ENCODE results near the gene PDE4D. TPM values are rescaled to one million over a fixed set of nuclear protein-coding genes. Genes with fewer than 3 reads are reported as not detected.
"Not testable (repeated sequence)": the region's sequence is repeated elsewhere in the genome, so short reads cannot be mapped to it uniquely, and the experiment has no call there.

PDE4D gene
- total RNA-seq, 1 donor from 2014 or later, result 41.0 TPM

- no peak for DNase-seq
Measured at GRCh38 chr5:58985311-58985710, 908.2 kb downstream of the PDE4D start.

- no peak for DNase-seq
Measured at GRCh38 chr5:58983526-58984452, 909.7 kb downstream of the PDE4D start.

GRCh38 chr5:58980890-58981289 is 912.6 kb downstream of the PDE4D start:
- no peak for DNase-seq

GRCh38 chr5:58979090-58979489 is 914.4 kb downstream of the PDE4D start:
- no peak for DNase-seq

GRCh38 chr5:58974601-58975000 is 918.9 kb downstream of the PDE4D start:
- DNase-seq, result no peak

GRCh38 chr5:58974083-58974482 is 919.4 kb downstream of the PDE4D start:
- DNase-seq, result no peak

GRCh38 chr5:58972301-58972700 is 921.2 kb downstream of the PDE4D start:
- DNase-seq, result no peak

- DNase-seq, result no peak
Measured at GRCh38 chr5:58970766-58971165, 922.8 kb downstream of the PDE4D start.

GRCh38 chr5:58969795-58970194 is 923.7 kb downstream of the PDE4D start:
- no peak for DNase-seq

GRCh38 chr5:58969253-58969652 is 924.3 kb downstream of the PDE4D start:
- DNase-seq, result no peak

- DNase-seq, result no peak
Measured at GRCh38 chr5:58968350-58968749, 925.2 kb downstream of the PDE4D start.

- no peak for DNase-seq
Measured at GRCh38 chr5:58967597-58968281, 925.8 kb downstream of the PDE4D start.

- no peak for DNase-seq
Measured at GRCh38 chr5:58965677-58966414, 927.7 kb downstream of the PDE4D start.

GRCh38 chr5:58963821-58964220 is 929.7 kb downstream of the PDE4D start:
- no peak for DNase-seq

- no peak for DNase-seq
Measured at GRCh38 chr5:58963361-58963760, 930.2 kb downstream of the PDE4D start.

- DNase-seq, result no peak
Measured at GRCh38 chr5:58961631-58962280, 931.8 kb downstream of the PDE4D start.

GRCh38 chr5:58958701-58959100 is 934.8 kb downstream of the PDE4D start:
- DNase-seq, result no peak

- not testable (repeated sequence) for DNase-seq
Measured at GRCh38 chr5:58953218-58953617, 940.3 kb downstream of the PDE4D start.

GRCh38 chr5:58950224-58950623 is 943.3 kb downstream of the PDE4D start:
- DNase-seq, result no peak

GRCh38 chr5:58946230-58946629 is 947.3 kb downstream of the PDE4D start:
- DNase-seq, result no peak

GRCh38 chr5:58944221-58944620 is 949.3 kb downstream of the PDE4D start:
- no peak for DNase-seq

- no peak for DNase-seq
Measured at GRCh38 chr5:58940446-58940845, 953.1 kb downstream of the PDE4D start.

GRCh38 chr5:58939664-58940063 is 953.9 kb downstream of the PDE4D start:
- DNase-seq, result no peak

All from dermis blood vessel endothelial cell (primary cell).